Dedifferentiated amniotic fluid mesenchymal stem cell (primary cell): ENCODE measurements around the gene ELOVL4.

Experiments
- DNase-seq: peaks from one replicate; pipeline ENCODE4 v3.0.0-alpha.2; 2016; ENCODE audit errors: extremely low spot score

The ELOVL4 gene

DNA sequence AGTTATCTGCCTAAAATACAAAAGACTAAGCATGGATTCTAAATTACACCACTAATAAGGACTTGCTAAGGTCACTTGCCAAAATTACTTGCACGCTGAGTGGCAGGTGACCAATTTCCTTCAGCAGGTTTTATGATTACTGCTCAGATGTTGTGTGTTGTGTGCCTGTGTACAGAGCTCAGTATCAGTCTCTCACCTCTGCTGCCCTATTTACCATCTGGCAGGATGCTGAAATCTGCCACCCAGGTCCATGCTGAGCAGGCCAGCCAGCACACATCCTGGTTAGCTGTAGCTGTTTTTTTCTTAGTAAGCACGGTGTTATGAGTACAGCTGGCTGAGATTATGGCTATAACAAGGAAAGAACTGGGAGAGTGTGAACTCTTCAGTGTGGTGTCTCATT, 34.0 kb downstream of the ELOVL4 start:
- DNase-seq, result no peak

DNA sequence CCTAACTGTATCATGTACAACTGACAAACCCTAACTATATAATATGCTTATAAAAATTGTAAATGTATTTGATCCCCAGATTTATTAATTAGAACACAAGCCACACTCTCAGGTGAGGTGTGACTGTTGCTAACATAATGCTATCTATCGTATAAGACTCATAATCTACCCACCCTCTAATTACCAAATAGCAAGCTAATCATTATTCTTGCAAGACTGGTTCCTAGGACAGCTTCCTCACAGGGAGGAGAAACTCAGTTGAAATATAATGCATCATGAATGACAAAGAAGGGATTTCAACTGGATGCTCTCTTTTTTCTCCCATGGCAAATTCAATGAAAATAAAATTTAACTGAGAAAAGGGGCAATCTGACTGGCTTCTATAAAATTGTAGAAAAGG, 35.4 kb downstream of the ELOVL4 start:
- DNase-seq, result no peak

DNA sequence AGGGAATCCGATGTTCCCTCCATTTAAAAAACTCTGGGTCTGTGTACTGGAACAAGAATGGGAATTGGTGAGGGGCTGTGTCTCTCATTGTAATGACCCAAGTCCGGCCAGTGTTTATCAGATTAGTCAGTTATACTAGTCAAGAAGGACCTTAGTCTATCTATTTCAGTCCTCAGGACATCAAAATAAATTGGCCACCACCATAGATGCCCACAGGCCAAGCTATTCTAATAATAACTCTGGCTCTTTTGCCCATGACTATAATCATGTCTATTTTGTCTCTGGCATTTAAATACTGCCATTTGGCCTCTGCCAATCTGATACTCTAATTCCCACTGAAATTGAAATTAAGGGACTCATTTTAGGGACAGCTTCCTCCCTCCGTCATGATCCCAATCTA, 37.8 kb downstream of the ELOVL4 start:
- DNase-seq, result no peak

DNA sequence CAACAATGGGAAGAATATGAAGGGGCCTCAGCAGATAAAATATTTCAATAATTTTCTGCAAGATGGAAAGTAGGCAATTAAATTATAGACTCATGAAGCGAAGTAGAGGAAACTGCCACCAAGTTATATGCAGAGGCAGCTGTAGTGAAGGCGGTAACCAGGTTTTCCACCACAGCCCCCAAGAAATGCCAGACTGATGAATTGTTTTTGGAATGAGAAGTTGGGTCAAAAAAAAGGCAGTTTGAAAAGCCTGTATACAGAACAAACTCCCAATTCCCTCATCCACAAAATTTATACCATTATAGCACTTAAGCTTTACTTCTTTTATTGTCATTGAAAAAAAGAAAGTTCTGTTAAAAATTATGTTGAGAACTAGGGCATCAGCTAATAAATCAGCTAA, 45.3 kb downstream of the ELOVL4 start:
- no peak for DNase-seq

DNA sequence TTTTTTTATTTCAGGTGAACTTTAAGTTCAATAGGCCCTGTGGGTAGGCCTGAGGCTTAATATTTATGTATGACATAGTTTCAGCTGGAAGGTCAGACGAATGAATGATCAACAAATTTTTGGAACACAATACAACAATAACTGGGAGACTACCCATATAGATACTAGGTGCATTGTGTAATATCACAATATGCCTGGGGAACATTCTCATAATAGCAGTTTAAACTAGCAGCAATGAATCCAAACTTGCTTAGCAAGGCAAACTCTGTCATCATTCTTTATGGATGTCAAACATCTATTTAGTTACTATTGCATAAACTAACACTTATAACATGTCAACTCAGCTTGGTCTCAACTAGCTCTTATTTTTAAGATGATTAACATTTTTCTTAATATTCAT, 49.3 kb downstream of the ELOVL4 start:
- DNase-seq, result no peak

DNA sequence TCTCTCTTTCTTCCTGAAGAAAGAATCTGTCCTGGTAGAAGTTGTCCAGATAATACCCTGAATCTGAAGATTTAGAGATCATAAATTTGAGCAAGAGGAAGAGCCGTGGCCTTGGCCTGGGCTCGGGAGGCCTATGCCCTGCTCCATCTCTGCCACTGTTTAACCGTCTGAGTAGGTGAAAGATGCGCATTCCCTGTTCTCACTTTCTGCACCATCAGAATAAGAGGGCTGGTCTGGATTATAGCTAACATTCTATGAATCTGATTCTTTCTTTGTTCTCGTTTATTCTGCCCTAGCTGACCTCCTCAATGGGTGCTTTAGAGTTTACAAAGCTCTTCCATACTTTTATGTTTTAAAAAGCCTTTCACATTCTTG, 51.3 kb downstream of the ELOVL4 start:
- DNase-seq, result no peak

DNA sequence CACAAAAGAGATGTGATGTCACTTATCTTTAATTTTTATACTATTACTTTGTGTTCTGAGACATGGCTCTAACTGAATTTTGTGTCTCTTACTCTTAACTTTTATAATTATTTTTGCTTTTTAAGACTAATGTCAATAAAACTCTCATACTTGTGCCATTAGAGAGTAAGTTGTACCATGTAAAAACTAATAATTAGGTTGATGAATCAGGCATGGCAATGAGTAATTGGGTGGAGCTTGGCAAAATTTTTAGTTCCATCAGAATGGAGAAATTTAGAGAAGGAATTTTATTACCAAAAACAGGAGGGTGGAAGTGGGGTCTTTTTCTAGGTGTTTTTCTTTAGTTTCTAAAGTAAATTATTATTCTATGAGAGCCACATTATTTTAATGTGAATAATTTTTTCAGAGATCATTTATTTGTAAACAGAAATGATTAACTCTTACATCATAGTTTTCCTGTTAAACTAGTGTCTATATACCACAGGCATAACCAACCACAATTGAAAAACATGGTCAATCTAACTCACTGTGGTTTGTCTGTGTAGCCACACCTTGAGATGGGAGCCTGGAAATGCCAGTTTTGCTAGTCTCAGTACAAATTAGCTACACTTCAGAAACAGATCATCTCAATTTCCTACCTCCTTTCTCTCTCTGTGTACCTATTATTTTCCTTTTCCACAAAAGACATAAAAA, 51.8 kb downstream of the ELOVL4 start:
- no peak for DNase-seq

DNA sequence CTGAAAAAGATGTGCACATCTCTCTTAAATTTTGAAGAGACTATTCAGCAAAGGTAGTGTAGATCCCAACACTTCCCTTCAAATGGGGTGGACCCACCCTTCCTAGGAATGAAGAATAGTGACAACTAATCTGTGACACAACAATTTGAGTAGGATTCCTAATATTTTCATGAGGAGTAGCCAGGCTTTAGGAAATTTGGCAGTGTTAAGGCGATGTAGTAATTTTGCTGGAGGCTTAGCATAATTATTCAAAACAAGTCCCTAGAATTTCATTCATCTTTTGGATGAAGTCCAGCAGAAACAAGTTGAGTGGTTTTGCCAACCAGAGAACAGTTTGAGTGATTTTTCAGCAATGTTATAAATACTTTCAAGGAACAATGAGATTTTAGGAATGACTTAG, 52.4 kb downstream of the ELOVL4 start:
- DNase-seq, result peak; percentile 19

DNA sequence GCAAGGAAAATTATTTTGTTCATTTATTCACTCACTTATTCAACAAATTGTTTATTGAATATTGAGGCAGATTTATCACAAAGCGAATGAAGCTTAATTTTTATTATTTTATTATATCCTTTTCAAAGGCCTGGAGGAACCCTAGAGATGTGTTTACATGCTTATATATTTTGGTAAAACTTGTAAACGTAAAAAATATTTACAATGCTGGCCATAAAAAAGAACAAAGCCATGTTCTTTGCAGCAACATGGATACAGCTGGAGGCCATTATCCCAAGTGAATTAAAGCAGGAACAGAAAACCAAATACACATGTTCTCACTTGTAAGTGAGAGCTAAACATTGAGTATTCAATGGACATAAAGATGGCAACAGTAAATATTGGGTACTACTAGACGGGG, 58.8 kb downstream of the ELOVL4 start:
- no peak for DNase-seq

DNA sequence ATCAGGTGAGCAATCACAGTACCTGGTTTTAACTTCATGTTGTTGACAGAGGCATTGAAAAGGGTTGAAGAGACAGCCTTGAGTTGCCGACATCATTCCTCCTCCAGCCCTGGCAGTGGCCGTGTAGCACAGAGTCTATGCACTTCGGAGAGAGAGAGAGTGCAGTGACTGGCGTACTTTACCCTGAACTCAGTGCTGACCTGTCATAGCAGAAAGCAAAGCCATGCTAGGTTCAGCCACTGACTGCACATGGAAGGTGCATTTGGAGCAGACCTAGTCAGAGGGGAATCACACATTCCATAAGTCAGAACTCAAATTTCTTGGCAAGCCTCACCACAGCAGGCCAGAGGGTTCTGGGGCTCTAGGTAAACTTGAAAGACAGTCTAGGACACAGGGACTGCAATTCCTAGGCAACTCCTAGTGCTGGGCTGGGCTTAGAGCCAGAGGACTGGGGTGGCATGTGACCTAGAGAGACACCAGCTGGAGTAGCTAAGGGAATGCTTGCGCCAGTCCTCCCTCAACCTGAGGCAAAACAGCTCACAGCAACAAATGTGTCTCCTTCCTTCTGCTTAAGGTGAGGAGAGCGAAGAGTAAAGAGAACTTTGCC, 69.1 kb downstream of the ELOVL4 start:
- DNase-seq, result no peak

DNA sequence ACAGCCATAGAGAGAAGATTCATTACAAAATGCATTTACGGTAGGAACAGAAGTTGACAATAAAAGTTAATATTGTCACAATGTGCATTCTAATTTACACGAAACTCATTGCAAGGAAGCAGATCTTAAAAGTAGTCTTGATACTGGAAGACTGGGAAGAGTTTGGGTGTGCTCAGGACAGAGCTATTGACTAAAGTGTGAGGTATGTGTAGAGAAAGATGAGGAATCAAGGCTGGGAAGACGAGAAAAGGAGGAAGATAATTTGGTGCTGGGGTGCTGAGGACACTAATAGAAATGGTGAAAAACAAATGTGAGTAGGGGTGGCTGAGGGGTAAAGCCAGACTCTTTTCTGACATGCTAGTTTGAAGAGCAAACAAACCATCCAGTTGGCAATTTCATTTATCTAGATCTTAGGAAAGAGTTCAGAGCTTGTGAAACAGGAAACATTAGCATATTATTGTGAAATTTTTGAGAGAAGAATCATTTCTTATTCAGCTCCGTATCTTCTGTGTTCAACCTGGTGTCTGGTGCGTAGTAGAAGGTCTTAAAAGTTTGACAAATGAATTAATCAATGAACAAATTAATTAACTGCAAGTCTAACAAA, 72.7 kb downstream of the ELOVL4 start:
- DNase-seq, result no peak

DNA sequence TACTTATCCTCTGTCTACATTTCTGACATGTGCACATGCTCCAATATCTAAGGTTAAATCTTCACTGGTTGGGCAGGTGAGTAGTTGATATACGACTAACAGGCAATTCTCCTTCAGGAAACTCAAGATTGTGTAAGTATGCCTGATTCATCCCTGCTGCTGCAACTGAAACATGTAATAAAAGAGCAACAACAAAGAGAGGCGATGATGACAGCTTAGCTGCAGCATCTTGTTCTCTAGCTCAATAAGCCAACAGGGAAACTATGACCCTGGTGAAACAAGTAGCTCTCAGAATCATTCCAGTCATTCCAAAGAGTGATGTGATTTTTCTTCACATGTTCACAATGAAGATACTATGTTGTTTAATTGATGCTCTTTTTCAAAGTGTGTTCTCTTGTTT, 74.4 kb downstream of the ELOVL4 start:
- DNase-seq, result peak; percentile 20

DNA sequence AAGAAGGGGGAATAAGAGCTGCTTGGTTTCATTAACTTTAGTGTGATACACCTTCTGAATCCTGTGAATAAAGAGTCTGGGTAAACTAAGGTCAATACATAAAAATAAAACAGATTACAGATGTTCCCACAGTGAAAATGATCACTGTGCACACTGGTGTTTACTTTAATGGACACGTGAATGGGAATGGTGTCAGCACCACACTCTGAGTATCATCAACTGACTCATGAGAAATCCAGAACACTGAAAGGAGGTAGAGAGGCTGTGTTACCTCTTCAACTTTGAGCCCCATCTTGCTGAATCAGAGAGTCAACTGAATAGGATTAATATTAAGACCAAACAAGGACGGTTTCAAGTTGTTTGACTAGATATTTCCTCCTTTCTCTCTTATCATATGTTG, 75.0 kb downstream of the ELOVL4 start:
- DNase-seq, result no peak

DNA sequence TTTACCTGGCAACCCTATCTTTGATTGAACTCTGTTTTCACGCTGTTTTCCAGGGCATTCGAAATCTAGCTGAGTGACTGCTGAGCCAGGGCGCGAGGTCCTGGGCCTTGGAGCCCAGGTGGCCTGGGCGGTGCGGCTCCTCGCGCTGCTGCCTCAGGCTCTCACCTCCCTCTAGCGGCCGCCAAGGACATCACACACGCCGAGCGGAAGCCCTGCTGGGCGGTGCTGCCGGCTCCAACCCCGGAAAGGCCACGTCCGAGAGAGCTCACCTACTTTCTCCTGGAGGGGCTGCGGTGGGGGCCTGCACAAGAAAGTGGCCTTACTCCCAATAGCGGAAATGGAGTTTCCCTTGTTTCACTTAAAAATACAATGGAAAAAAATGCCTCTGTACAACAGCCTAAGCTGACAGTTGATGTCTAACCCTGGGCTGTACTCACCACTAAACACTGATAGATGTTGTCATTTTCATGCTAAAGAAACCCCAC, 77.7 kb downstream of the ELOVL4 start:
- DNase-seq, result peak; percentile 54

DNA sequence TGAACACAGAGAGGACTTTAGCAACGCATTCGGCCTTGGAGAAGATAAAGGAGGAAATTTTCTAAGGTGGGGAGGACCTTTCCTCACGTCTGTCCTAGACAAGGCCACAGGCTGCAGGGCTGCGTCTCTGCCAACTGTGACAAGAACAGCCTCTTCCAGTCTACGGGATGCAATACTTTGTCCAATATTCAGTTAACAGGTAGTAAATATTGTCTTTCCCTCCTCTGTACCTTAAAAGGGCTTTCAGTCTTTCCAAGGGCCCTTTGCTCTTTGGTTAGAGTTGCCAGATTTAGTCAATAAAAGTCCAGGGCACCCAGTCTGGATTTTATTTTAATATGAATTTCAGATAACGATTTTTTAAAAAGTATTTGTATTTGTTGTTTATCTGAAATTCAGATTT, 78.2 kb downstream of the ELOVL4 start:
- no peak for DNase-seq

DNA sequence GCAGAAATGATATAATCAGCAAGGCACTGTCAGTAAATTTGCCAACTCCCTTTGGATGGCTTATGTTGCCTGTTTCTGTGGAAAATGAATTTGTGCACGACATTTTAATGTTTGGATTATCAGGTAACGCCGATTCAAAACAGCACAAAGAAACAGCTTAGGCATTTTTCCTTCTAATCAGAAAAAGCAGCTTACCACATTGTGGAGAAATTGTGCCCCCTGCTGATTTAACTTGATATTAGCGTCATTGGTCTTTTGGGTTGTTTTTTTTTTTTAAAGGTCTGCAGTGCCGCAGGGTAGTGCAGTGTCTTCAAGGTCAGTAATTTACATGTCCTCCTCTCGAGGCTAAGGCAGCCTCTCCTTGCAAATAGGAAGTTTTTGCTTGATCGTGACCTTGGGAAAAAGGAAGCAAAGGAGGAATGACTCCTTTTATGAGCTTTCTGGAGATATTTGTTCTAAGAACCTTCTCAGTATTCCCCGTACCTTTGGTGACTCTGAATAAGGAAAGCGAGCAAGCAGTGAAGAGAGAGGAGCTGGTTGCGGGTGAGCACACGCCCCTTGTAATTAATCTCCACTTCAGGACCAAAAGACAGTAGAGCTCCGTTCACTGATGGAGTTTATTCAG, 79.1 kb downstream of the ELOVL4 start:
- DNase-seq, result peak; percentile 82
